Ramos (cell line): ENCODE results near the gene PLEKHA5.

Experiments used
- in situ Hi-C: fragments of 300-500 bp; cut with MboI; formaldehyde crosslinking; loops from one replicate; pipeline ENCODE4 v1.14.3; 2022; ENCODE audit warnings: low sequenced_read_pairs; ENCODE audit not compliant: unreplicated experiment

The PLEKHA5 gene

GRCh38 chr12:19129122-19129485, 429 bp upstream of the PLEKHA5 start:
- in situ Hi-C loops = no loop called here

GRCh38 chr12:19130224-19131024, 891 bp downstream of the PLEKHA5 start:
- in situ Hi-C loops = no loop called here

GRCh38 chr12:19131025-19131444, 1.5 kb downstream of the PLEKHA5 start:
- in situ Hi-C loops = no loop called here

GRCh38 chr12:19138551-19138950, 9.0 kb downstream of the PLEKHA5 start:
- in situ Hi-C loops = no loop called here

- in situ Hi-C loops = no loop called here
These were observed 9.4 kb downstream of the PLEKHA5 start for GRCh38 chr12:19138956-19139355.

GRCh38 chr12:19139615-19140194, 10.2 kb downstream of the PLEKHA5 start:
- in situ Hi-C loops = no loop called here

- in situ Hi-C loops = no loop called here
These were observed 11.1 kb downstream of the PLEKHA5 start for GRCh38 chr12:19140381-19141236.

- in situ Hi-C loops = no loop called here
These were observed 13.0 kb downstream of the PLEKHA5 start for GRCh38 chr12:19142499-19142898.

- in situ Hi-C loops = no loop called here
These were observed 14.8 kb downstream of the PLEKHA5 start for GRCh38 chr12:19144287-19144686.

- in situ Hi-C loops = no loop called here
These were observed 15.5 kb downstream of the PLEKHA5 start for GRCh38 chr12:19144985-19145384.

GRCh38 chr12:19148860-19149259, 19.3 kb downstream of the PLEKHA5 start:
- in situ Hi-C loops = no loop called here

- in situ Hi-C loops = no loop called here
These were observed 20.9 kb downstream of the PLEKHA5 start for GRCh38 chr12:19150273-19150900.

GRCh38 chr12:19151298-19151697, 21.8 kb downstream of the PLEKHA5 start:
- in situ Hi-C loops = no loop called here

GRCh38 chr12:19153396-19153795, 23.9 kb downstream of the PLEKHA5 start:
- in situ Hi-C loops = no loop called here

GRCh38 chr12:19154686-19155085, 25.2 kb downstream of the PLEKHA5 start:
- in situ Hi-C loops = no loop called here

GRCh38 chr12:19155981-19156734, 26.6 kb downstream of the PLEKHA5 start:
- in situ Hi-C loops = no loop called here

- in situ Hi-C loops = no loop called here
These were observed 29.4 kb downstream of the PLEKHA5 start for GRCh38 chr12:19158923-19159322.

- in situ Hi-C loops = no loop called here
These were observed 31.7 kb downstream of the PLEKHA5 start for GRCh38 chr12:19161216-19161615.

- in situ Hi-C loops = no loop called here
These were observed 35.9 kb downstream of the PLEKHA5 start for GRCh38 chr12:19165451-19165850.

- in situ Hi-C loops = no loop called here
These were observed 36.9 kb downstream of the PLEKHA5 start for GRCh38 chr12:19166387-19166786.
